ENCODE data around the gene PROX1. TPM values are rescaled to one million over a fixed set of nuclear protein-coding genes. Genes with fewer than 3 reads are reported as not detected.

PROX1 gene
- total RNA-seq, 2 experiments from 2014 or later, result 0.03 TPM; not detected in 1

- ChIA-PET POLR2A (no interaction called here), CTCF (no interaction called here)
- H3K9me3 Mint-ChIP-seq, result peaks cover 10% of the 10 kb centered on the region
- no peak overlapping the region for H3K4me3 Mint-ChIP-seq
- no peak overlapping the region for H3K27ac Mint-ChIP-seq
- no peaks in the 10 kb centered on the region for H3K36me3 Mint-ChIP-seq (ENCODE audit: low read depth)
- H3K27me3 Mint-ChIP-seq, result no peaks in the 10 kb centered on the region
- no peaks in the 10 kb centered on the region for H3K4me1 Mint-ChIP-seq (ENCODE audit: low read depth)
- no peaks in the 10 kb centered on the region for H3K9me3 ChIP-seq (ENCODE audit: control insufficient read depth in 1 of 2, insufficient read depth in 1 of 2, low read length in 2 of 2)
- ATAC-seq (ENCODE audit: poor library complexity) (no peak), DNase-seq (no peak)
- H3K27ac ChIP-seq (ENCODE audit: low read depth in 1 of 2, low read length in 2 of 2), result no peak overlapping the region
- no peaks in the 10 kb centered on the region for H3K36me3 ChIP-seq (ENCODE audit: insufficient read depth, low read length)
- TF ChIP-seq, protein P1, sequence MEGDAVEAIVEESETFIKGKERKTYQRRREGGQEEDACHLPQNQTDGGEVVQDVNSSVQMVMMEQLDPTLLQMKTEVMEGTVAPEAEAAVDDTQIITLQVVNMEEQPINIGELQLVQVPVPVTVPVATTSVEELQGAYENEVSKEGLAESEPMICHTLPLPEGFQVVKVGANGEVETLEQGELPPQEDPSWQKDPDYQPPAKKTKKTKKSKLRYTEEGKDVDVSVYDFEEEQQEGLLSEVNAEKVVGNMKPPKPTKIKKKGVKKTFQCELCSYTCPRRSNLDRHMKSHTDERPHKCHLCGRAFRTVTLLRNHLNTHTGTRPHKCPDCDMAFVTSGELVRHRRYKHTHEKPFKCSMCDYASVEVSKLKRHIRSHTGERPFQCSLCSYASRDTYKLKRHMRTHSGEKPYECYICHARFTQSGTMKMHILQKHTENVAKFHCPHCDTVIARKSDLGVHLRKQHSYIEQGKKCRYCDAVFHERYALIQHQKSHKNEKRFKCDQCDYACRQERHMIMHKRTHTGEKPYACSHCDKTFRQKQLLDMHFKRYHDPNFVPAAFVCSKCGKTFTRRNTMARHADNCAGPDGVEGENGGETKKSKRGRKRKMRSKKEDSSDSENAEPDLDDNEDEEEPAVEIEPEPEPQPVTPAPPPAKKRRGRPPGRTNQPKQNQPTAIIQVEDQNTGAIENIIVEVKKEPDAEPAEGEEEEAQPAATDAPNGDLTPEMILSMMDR (IDR thresholded peaks at IDR 0.05), result no peak
- intact Hi-C loops (cut with DNase I, micrococcal nuclease), result no loop called here
- no peaks in the 10 kb centered on the region for H3K27me3 ChIP-seq (ENCODE audit: control insufficient read depth in 1 of 2, insufficient read depth in 2 of 2, low read length in 2 of 2)
- H3K4me3 ChIP-seq (ENCODE audit: low read length), result no peak overlapping the region
- no peaks in the 10 kb centered on the region for H3K4me1 ChIP-seq (ENCODE audit: insufficient read depth, low read length)
Observed at GRCh38 chr1:214050513-214051401, 63.0 kb downstream of the PROX1 start.

DNA sequence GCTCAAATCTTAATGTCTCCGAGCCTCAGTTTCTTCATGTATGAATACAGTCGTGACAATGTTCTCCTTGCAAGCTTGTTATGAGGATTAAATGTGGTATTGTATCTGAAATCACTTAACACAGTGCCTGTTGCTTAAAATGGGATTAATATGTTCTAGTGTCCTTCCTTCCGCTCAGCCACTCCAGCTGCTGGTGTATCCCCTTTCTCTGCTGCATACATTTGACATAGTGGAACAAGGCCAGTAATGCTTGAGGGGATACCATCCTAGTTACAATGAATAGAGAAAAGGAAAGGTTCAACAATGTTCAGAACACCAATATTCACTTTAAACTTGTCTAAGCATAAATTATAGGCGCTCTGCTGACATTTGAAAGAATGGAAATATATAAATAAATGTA is 64.0 kb downstream of the PROX1 start:
- H3K27me3 ChIP-seq (ENCODE audit: control insufficient read depth in 1 of 2, insufficient read depth in 2 of 2, low read length in 2 of 2), result no peaks in the 10 kb centered on the region
- TF ChIP-seq, protein P1 (IDR thresholded peaks at IDR 0.05), result no peak
- H3K27ac Mint-ChIP-seq, result no peak overlapping the region
- H3K4me3 Mint-ChIP-seq, result no peak overlapping the region
- POLR2A ChIA-PET, result no interaction called here
- DNase-seq, result no peak
- H3K27me3 Mint-ChIP-seq, result no peaks in the 10 kb centered on the region
- H3K36me3 Mint-ChIP-seq (ENCODE audit: low read depth), result no peaks in the 10 kb centered on the region
- no peak overlapping the region for H3K4me3 ChIP-seq (ENCODE audit: low read length)
- H3K27ac ChIP-seq (ENCODE audit: low read depth in 1 of 2, low read length in 2 of 2), result no peak overlapping the region
- no peaks in the 10 kb centered on the region for H3K36me3 ChIP-seq (ENCODE audit: insufficient read depth, low read length)
- peaks cover 10% of the 10 kb centered on the region for H3K9me3 Mint-ChIP-seq
- H3K9me3 ChIP-seq (ENCODE audit: control insufficient read depth in 1 of 2, insufficient read depth in 1 of 2, low read length in 2 of 2), result no peaks in the 10 kb centered on the region
- H3K4me1 Mint-ChIP-seq (ENCODE audit: low read depth), result no peaks in the 10 kb centered on the region
- no peak for ATAC-seq (ENCODE audit: poor library complexity)
- intact Hi-C loops (cut with DNase I, micrococcal nuclease), result no loop called here
- no peaks in the 10 kb centered on the region for H3K4me1 ChIP-seq (ENCODE audit: insufficient read depth, low read length)
- CTCF ChIA-PET, result no interaction called here

GRCh38 chr1:214058076-214058475 is 70.3 kb downstream of the PROX1 start:
- no peaks in the 10 kb centered on the region for H3K36me3 Mint-ChIP-seq (ENCODE audit: low read depth)
- DNase-seq, result no peak
- TF ChIP-seq, protein P1 (IDR thresholded peaks at IDR 0.05), result no peak
- no peaks in the 10 kb centered on the region for H3K4me1 ChIP-seq (ENCODE audit: insufficient read depth, low read length)
- H3K27me3 ChIP-seq (ENCODE audit: control insufficient read depth in 1 of 2, insufficient read depth in 2 of 2, low read length in 2 of 2), result no peaks in the 10 kb centered on the region
- H3K36me3 ChIP-seq (ENCODE audit: insufficient read depth, low read length), result no peaks in the 10 kb centered on the region
- ATAC-seq (ENCODE audit: poor library complexity), result no peak
- no peaks in the 10 kb centered on the region for H3K4me1 Mint-ChIP-seq (ENCODE audit: low read depth)
- intact Hi-C loops (cut with DNase I, micrococcal nuclease), result no loop called here
- no peaks in the 10 kb centered on the region for H3K27me3 Mint-ChIP-seq
- H3K27ac Mint-ChIP-seq, result no peak overlapping the region
- ChIA-PET POLR2A (no interaction called here), CTCF (no interaction called here)
- H3K27ac ChIP-seq (ENCODE audit: low read depth in 1 of 2, low read length in 2 of 2), result no peak overlapping the region
- no peak overlapping the region for H3K4me3 Mint-ChIP-seq
- H3K9me3 ChIP-seq (ENCODE audit: control insufficient read depth in 1 of 2, insufficient read depth in 1 of 2, low read length in 2 of 2), result no peaks in the 10 kb centered on the region
- H3K4me3 ChIP-seq (ENCODE audit: low read length), result no peak overlapping the region
- H3K9me3 Mint-ChIP-seq, result no peaks in the 10 kb centered on the region
